GM12878 (cell line): ENCODE measurements around the gene GCFC2. TPM values are rescaled to one million over a fixed set of nuclear protein-coding genes. Genes with fewer than 3 reads are reported as not detected.
"Not testable (repeated sequence)": the region's sequence is repeated elsewhere in the genome, so short reads cannot be mapped to it uniquely, and the experiment has no call there.

Experiments used
- ATAC-seq: fragments of 200-7000 bp; cut with Tn5 transposase; 3 replicates; pipeline ENCODE4 v1.9.1; 2020; ENCODE audit warnings: mild to moderate bottlenecking, moderate library complexity
- BruUV-seq: library from RNA; stranded (reverse); fragments of 400-500 nt; replicated peaks from 2 replicates; lab custom pipeline; 2021; lab: Mats Ljungman, UMichigan
- CTCF ChIA-PET: fragments of 300-600 bp; sonication (Branson Sonifier 250); formaldehyde crosslinking; extraction: SDS; loops from one replicate; lab custom pipeline; 2021; ENCODE audit warnings: inconsistent platforms; lab: Yijun Ruan, JAX
- POLR2A ChIA-PET: fragments of 350-600 bp; formaldehyde crosslinking; extraction: SDS; loops from one replicate; lab custom pipeline; 2021; ENCODE audit warnings: inconsistent platforms; lab: Charles Lee
- RAD21 ChIA-PET: fragments of 300-600 bp; sonication (Branson Sonifier 250); formaldehyde crosslinking; loops from one replicate; lab custom pipeline; 2023; ENCODE audit warnings: antibody characterized with exemption; ENCODE audit not compliant: unreplicated experiment; lab: Charles Lee
- SMC1A ChIA-PET: fragments of 300-600 bp; sonication (Branson Sonifier 250); formaldehyde crosslinking; loops from one replicate; lab custom pipeline; 2023; ENCODE audit not compliant: unreplicated experiment, uncharacterized antibody; lab: Charles Lee
- DNase-seq: peaks from one replicate; pipeline ENCODE4 v3.0.0-alpha.2; 2011; ENCODE audit warnings: low read depth, low spot score
- FAIRE-seq: peaks from 3 replicates; lab custom pipeline; 2011; peaks lifted over from hg19 to GRCh38; lab: Jason Lieb, UNC
- H2AFZ ChIP-seq: 2 replicates; pipeline ENCODE4 v1.6.0; 2011; ENCODE audit warnings: low read depth, low read length, control low read depth; ENCODE audit not compliant: control insufficient read depth
- H3K27ac ChIP-seq: 2 replicates; pipeline ENCODE4 v1.5.1; 2011; ENCODE audit warnings: control low read depth; ENCODE audit not compliant: control insufficient read depth, insufficient read depth
- H3K27me3 ChIP-seq, 2 experiments: replicated peaks in 1 of 2; 2 replicates each; pipeline versions ENCODE4 v1.6.0 to v1.6.1; 2011; ENCODE audit warnings: low read length in 1 of 2; ENCODE audit not compliant: control insufficient read depth in 2 of 2, insufficient read depth in 2 of 2
- H3K36me3 ChIP-seq, 2 experiments: 2 replicates each; pipeline ENCODE4 v1.5.1; 2011; ENCODE audit warnings: low read length in 1 of 2; ENCODE audit not compliant: control insufficient read depth in 2 of 2, insufficient read depth in 2 of 2
- H3K4me1 ChIP-seq: 2 replicates; pipeline ENCODE4 v1.6.1; 2011; ENCODE audit warnings: mild to moderate bottlenecking, low read length, moderate library complexity, mixed read lengths; ENCODE audit not compliant: control insufficient read depth, insufficient read depth
- H3K4me2 ChIP-seq: 2 replicates; pipeline ENCODE4 v1.6.0; 2011; ENCODE audit warnings: control low read depth; ENCODE audit not compliant: control insufficient read depth, insufficient read depth
- H3K4me3 ChIP-seq: fragments of 200-600 bp; sonication (generic); 2 replicates; pipeline ENCODE4 v1.5.1; 2016
- H3K79me2 ChIP-seq: 2 replicates; pipeline ENCODE4 v1.6.0; 2011; ENCODE audit warnings: low read length; ENCODE audit not compliant: control insufficient read depth, insufficient read depth
- H3K9ac ChIP-seq: 2 replicates; pipeline ENCODE4 v1.8.0; 2011; ENCODE audit warnings: low read length, control low read depth, mixed read lengths; ENCODE audit not compliant: control insufficient read depth, insufficient read depth
- H3K9me3 ChIP-seq: replicated peaks from 3 replicates; pipeline ENCODE4 v1.5.1; 2011; ENCODE audit warnings: mild to moderate bottlenecking, low read length; ENCODE audit not compliant: control insufficient read depth, insufficient read depth
- H4K20me1 ChIP-seq: 2 replicates; pipeline ENCODE4 v1.6.0; 2011; ENCODE audit not compliant: control insufficient read depth, insufficient read depth
- CHD2 ChIP-seq: IDR thresholded peaks from 2 replicates; pipeline ENCODE4 v1.6.1; 2011; ENCODE audit warnings: low read depth, low read length, improper control_type of control experiment, borderline replicate concordance
- E2F4 ChIP-seq: IDR thresholded peaks from 2 replicates; pipeline ENCODE4 v1.6.1; 2012; ENCODE audit warnings: low read depth, low read length, improper control_type of control experiment
- ETV6 ChIP-seq, 2 experiments: fragments of 450-650 bp in 1 of 2; IDR thresholded peaks in 1 of 2; conservative IDR thresholded peaks in 1 of 2; 2 replicates each; pipeline ENCODE4 v1.6.1; 2014; ENCODE audit warnings: antibody characterized with exemption in 1 of 2, borderline replicate concordance in 1 of 2, low read depth in 1 of 2, mild to moderate bottlenecking in 1 of 2, moderate library complexity in 1 of 2
- KLF5 ChIP-seq: fragments of 450-650 bp; IDR thresholded peaks from 2 replicates; pipeline ENCODE4 v1.6.1; 2014; ENCODE audit warnings: mild to moderate bottlenecking; ENCODE audit not compliant: partially characterized antibody
- NBN ChIP-seq: fragments of 450-650 bp; IDR thresholded peaks from 2 replicates; pipeline ENCODE4 v1.6.1; 2016
- RCOR1 ChIP-seq: conservative IDR thresholded peaks from 2 replicates; pipeline ENCODE4 v1.6.1; 2012; ENCODE audit warnings: low read depth, low read length, improper control_type of control experiment
- RFX5 ChIP-seq: IDR thresholded peaks from 2 replicates; pipeline ENCODE4 v1.6.1; 2011; ENCODE audit warnings: low read depth, low read length, improper control_type of control experiment
- SREBF1 ChIP-seq: IDR thresholded peaks from 2 replicates; pipeline ENCODE4 v1.6.1; 2012; ENCODE audit warnings: mild to moderate bottlenecking, low read length
- SREBF2 ChIP-seq: IDR thresholded peaks from 2 replicates; pipeline ENCODE4 v1.6.1; 2012; ENCODE audit warnings: mild to moderate bottlenecking, low read length
- ZNF384 ChIP-seq: IDR thresholded peaks from 2 replicates; pipeline ENCODE4 v1.6.1; 2012; ENCODE audit warnings: low read depth, mild to moderate bottlenecking, low read length, improper control_type of control experiment, borderline replicate concordance
- WGBS: methylation state at CpG from one replicate; pipeline ENCODE4 v1.1.6; 2016; ENCODE audit warnings: low lambda C conversion rate; ENCODE audit not compliant: insufficient replicate concordance, insufficient coverage; ENCODE audit errors: missing lambda C conversion rate; 5-methylcytosine and 5-hydroxymethylcytosine counted together
- in situ Hi-C: fragments of 300-500 bp; cut with MboI; formaldehyde crosslinking; loops from 9 replicates; pipeline ENCODE4 v1.14.3; 2018; ENCODE audit warnings: mixed read lengths
- intact Hi-C: fragments of 100-400 bp; cut with micrococcal nuclease; formaldehyde crosslinking; loops from one replicate; pipeline ENCODE4 v1.14.2; 2022; ENCODE audit not compliant: unreplicated experiment
- polyA plus RNA-seq, 11 experiments: library from polyadenylated mRNA; depleted of rRNA in 4 of 11; unstranded in 6 of 11; stranded (reverse) in 5 of 11; fragments of >200 nt; fragmentation: Nextera tagmentation in 4 of 11; fragmentation: Illumina TruSeq in 1 of 11; extraction: Ambion mirVana in 4 of 11; extraction: Trizol in 1 of 11; gene quantifications; 1 replicate in 1 of 11; 2 replicates in 10 of 11; pipeline versions ENCODE4 v1.2.1 to v1.2.3, GENCODE V29; 2011 to 2016; ENCODE audit warnings: inconsistent platforms in 2 of 11, missing spikeins in 2 of 11, low read depth in 1 of 11
- total RNA-seq, 4 experiments: library from RNA; depleted of rRNA in 3 of 4; stranded (reverse); fragments of >200 nt in 3 of 4; fragmentation: Illumina TruSeq in 1 of 4; extraction: Trizol in 1 of 4; gene quantifications; 2 replicates each; pipeline versions ENCODE4 v1.2.1 to v1.2.3, GENCODE V29; 2013 to 2021

GCFC2 gene
- total and polyA plus RNA-seq, 10 of the 15 experiments (the other 5 are each of a cell fraction or from before 2014, with no cell fraction given), result 15.5 to 36.5 (median 27.4) TPM

GRCh38 chr2:75675423-75675822, 35.3 kb downstream of the GCFC2 start:
- 95% methylated on average over 4 of the region's 4 CpGs for WGBS
- ChIA-PET SMC1A (interaction anchor here (3.3 kb wide), 1 partner anchor 35 kb away, joined by 41 read pairs; no protein-coding TSS in a partner anchor), RAD21 (interaction anchor here (1.3 kb wide), 1 partner anchor 34 kb away, joined by 3 read pairs; no protein-coding TSS in a partner anchor), CTCF (interaction anchor here (0.7 to 9.3 kb wide), 5 partner anchors 9 to 92 kb away, joined by 3 to 150 read pairs (median 40); partner anchors contain the start of gene MRPL19)
- H3K9me3 ChIP-seq, DNase-seq, POLR2A ChIA-PET, H3K27ac ChIP-seq, H3K4me2 ChIP-seq, H3K4me3 ChIP-seq, H4K20me1 ChIP-seq, H3K9ac ChIP-seq, H3K36me3 ChIP-seq, H2AFZ ChIP-seq, in situ Hi-C loops, BruUV-seq, H3K27me3 ChIP-seq, ATAC-seq, FAIRE-seq, H3K79me2 ChIP-seq, intact Hi-C loops, H3K4me1 ChIP-seq: not testable (repeated sequence)

- no peaks in the 10 kb centered on the region for H3K4me1 ChIP-seq
- ATAC-seq, result no peak
- H3K27ac ChIP-seq, result no peak overlapping the region
- no peaks in the 10 kb centered on the region for H4K20me1 ChIP-seq
- no peaks in the 10 kb centered on the region for H3K27me3 ChIP-seq
- H3K9me3 ChIP-seq, result no peaks in the 10 kb centered on the region
- peaks cover 0 to 21% of the 10 kb centered on the region in 2 experiments; a peak in 3 of 4 replicates for H3K36me3 ChIP-seq
- WGBS, result 94% methylated on average over 2 of the region's 2 CpGs
- intact Hi-C loops, result no loop called here
- no peaks in the 10 kb centered on the region for H3K79me2 ChIP-seq
- FAIRE-seq, result no peak
- H3K4me2 ChIP-seq, result no peak overlapping the region
- no peak overlapping the region for H3K4me3 ChIP-seq
- H3K9ac ChIP-seq, result no peak overlapping the region
- no peak overlapping the region for H2AFZ ChIP-seq
- no peak for DNase-seq
- POLR2A ChIA-PET, result no interaction called here
- no peak for TF ChIP-seq ETV6 (conservative IDR thresholded peaks at IDR 0.05 in 1 of 2, IDR thresholded peaks at IDR 0.05 in 1 of 2; ENCODE audit: borderline replicate concordance in 1 of 2, low read depth in 1 of 2)
- no peak for TF ChIP-seq SREBF1
- TF ChIP-seq KLF5, result no peak
- TF ChIP-seq SREBF2, result no peak
- TF ChIP-seq RCOR1, result no peak
- TF ChIP-seq NBN, result no peak
- no peak for TF ChIP-seq ZNF384
- TF ChIP-seq CHD2, result no peak
- TF ChIP-seq RFX5, result no peak
- TF ChIP-seq E2F4, result no peak
- BruUV-seq, result no TSS peak
- RAD21 ChIA-PET, result interaction anchor here (1.3 kb wide), 1 partner anchor 16 kb away, joined by 5 read pairs; no protein-coding TSS in a partner anchor
- SMC1A ChIA-PET, result interaction anchor here (0.9 to 2.2 kb wide), 4 partner anchors 9 to 35 kb away, joined by 3 to 8 read pairs (median 4); no protein-coding TSS in a partner anchor
- in situ Hi-C loops, result no loop called here
- CTCF ChIA-PET, result interaction anchor here (0.7 to 5.3 kb wide), 10 partner anchors 8 to 64 kb away, joined by 3 to 40 read pairs (median 5); partner anchors contain the start of gene MRPL19
These were observed 42.8 kb downstream of the GCFC2 start for GRCh38 chr2:75667884-75668283.
